SIG-M5 treated with dmso at 0.1 percent for 504 hours (cell line): ENCODE results near the gene DENND5A.
A peak's percentile ranks its signal among the peaks of the same experiment; 100 is the strongest.
"Not testable (repeated sequence)": the region's sequence is repeated elsewhere in the genome, so short reads cannot be mapped to it uniquely, and the experiment has no call there.

Experiments
- DNase-seq: peaks from one replicate; lab custom pipeline; 2025; ENCODE audit not compliant: unreplicated experiment; lab: John Stamatoyannopoulos, UW

The DENND5A gene

GRCh38 chr11:9266132-9266736 is 1.1 kb upstream of the DENND5A start:
- DNase-seq = no peak

- DNase-seq = peak; percentile 95
These were observed 587 bp downstream of the DENND5A start for GRCh38 chr11:9264316-9265210.

- DNase-seq = peak; percentile 83
These were observed 1.3 kb downstream of the DENND5A start for GRCh38 chr11:9263840-9264315.

- DNase-seq = not testable (repeated sequence)
These were observed 4.4 kb downstream of the DENND5A start for GRCh38 chr11:9260838-9261146.

GRCh38 chr11:9259981-9260837 is 4.9 kb downstream of the DENND5A start:
- no peak for DNase-seq

GRCh38 chr11:9258279-9258678 is 6.9 kb downstream of the DENND5A start:
- not testable (repeated sequence) for DNase-seq

- DNase-seq = no peak
These were observed 10.7 kb downstream of the DENND5A start for GRCh38 chr11:9254416-9254815.

- DNase-seq = no peak
These were observed 12.1 kb downstream of the DENND5A start for GRCh38 chr11:9253086-9253485.

GRCh38 chr11:9251311-9251710 is 13.8 kb downstream of the DENND5A start:
- no peak for DNase-seq

GRCh38 chr11:9250139-9250582 is 15.0 kb downstream of the DENND5A start:
- DNase-seq = peak; percentile 22

GRCh38 chr11:9249252-9249651 is 15.9 kb downstream of the DENND5A start:
- DNase-seq = no peak

- DNase-seq = no peak
These were observed 17.3 kb downstream of the DENND5A start for GRCh38 chr11:9247863-9248262.

- DNase-seq = not testable (repeated sequence)
These were observed 28.9 kb downstream of the DENND5A start for GRCh38 chr11:9236242-9236641.

GRCh38 chr11:9232482-9232881 is 32.7 kb downstream of the DENND5A start:
- DNase-seq = no peak

GRCh38 chr11:9231848-9232177 is 33.3 kb downstream of the DENND5A start:
- no peak for DNase-seq

GRCh38 chr11:9230296-9230695 is 34.9 kb downstream of the DENND5A start:
- DNase-seq = no peak

GRCh38 chr11:9228091-9228490 is 37.1 kb downstream of the DENND5A start:
- DNase-seq = no peak

- DNase-seq = no peak
These were observed 39.3 kb downstream of the DENND5A start for GRCh38 chr11:9225748-9226298.

GRCh38 chr11:9222654-9223053 is 42.5 kb downstream of the DENND5A start:
- no peak for DNase-seq

GRCh38 chr11:9220853-9221252 is 44.3 kb downstream of the DENND5A start:
- not testable (repeated sequence) for DNase-seq

GRCh38 chr11:9219572-9219971 is 45.6 kb downstream of the DENND5A start:
- DNase-seq = no peak
